GM19324 (cell line): ENCODE data around the gene CCDC92B.

Experiments
- ATAC-seq: cut with Tn5 transposase; IDR thresholded peaks from one replicate; pipeline ENCODE4 v1.9.1; 2021; ENCODE audit warnings: mild to moderate bottlenecking, moderate library complexity; ENCODE audit not compliant: unreplicated experiment, low FRiP score

Gene CCDC92B

GRCh38 chr17:2779545-2779944 lies 30.1 kb upstream of the CCDC92B start:
- no peak for ATAC-seq

GRCh38 chr17:2778489-2778888 lies 29.0 kb upstream of the CCDC92B start:
- no peak for ATAC-seq

GRCh38 chr17:2777242-2777867 lies 27.9 kb upstream of the CCDC92B start:
- no peak for ATAC-seq

GRCh38 chr17:2776589-2777241 lies 27.3 kb upstream of the CCDC92B start:
- ATAC-seq: no peak

GRCh38 chr17:2775206-2775605 lies 25.8 kb upstream of the CCDC92B start:
- ATAC-seq: no peak

- ATAC-seq: no peak
Measured at GRCh38 chr17:2770129-2770528, 20.7 kb upstream of the CCDC92B start.

- ATAC-seq: no peak
Measured at GRCh38 chr17:2758870-2759269, 9.4 kb upstream of the CCDC92B start.

- no peak for ATAC-seq
Measured at GRCh38 chr17:2755891-2756724, 6.7 kb upstream of the CCDC92B start.

GRCh38 chr17:2751491-2751890 lies 2.0 kb upstream of the CCDC92B start:
- no peak for ATAC-seq

- ATAC-seq: no peak
Measured at GRCh38 chr17:2750721-2751120, 1.3 kb upstream of the CCDC92B start.

- ATAC-seq: no peak
Measured at GRCh38 chr17:2749784-2750181, 331 bp upstream of the CCDC92B start.

GRCh38 chr17:2745317-2746037 lies 4.0 kb downstream of the CCDC92B start:
- no peak for ATAC-seq

GRCh38 chr17:2737693-2738092 lies 11.8 kb downstream of the CCDC92B start:
- ATAC-seq: no peak

GRCh38 chr17:2736956-2737355 lies 12.5 kb downstream of the CCDC92B start:
- no peak for ATAC-seq

- ATAC-seq: no peak
Measured at GRCh38 chr17:2735896-2736295, 13.6 kb downstream of the CCDC92B start.

- ATAC-seq: no peak
Measured at GRCh38 chr17:2734939-2735338, 14.5 kb downstream of the CCDC92B start.

- ATAC-seq: no peak
Measured at GRCh38 chr17:2731807-2732206, 17.6 kb downstream of the CCDC92B start.

- no peak for ATAC-seq
Measured at GRCh38 chr17:2730764-2731353, 18.6 kb downstream of the CCDC92B start.

- ATAC-seq: no peak
Measured at GRCh38 chr17:2724784-2725164, 24.7 kb downstream of the CCDC92B start.

GRCh38 chr17:2723997-2724783 lies 25.3 kb downstream of the CCDC92B start:
- no peak for ATAC-seq
